ENCODE results near the gene TRIM34. TPM values are rescaled to one million over a fixed set of nuclear protein-coding genes. Genes with fewer than 3 reads are reported as not detected.

The TRIM34 gene
- total and polyA plus RNA-seq, 10 of the 15 experiments (the other 5 are each of a cell fraction or from before 2014, with no cell fraction given), result 16.7 to 51.4 (median 21.5) TPM

DNA sequence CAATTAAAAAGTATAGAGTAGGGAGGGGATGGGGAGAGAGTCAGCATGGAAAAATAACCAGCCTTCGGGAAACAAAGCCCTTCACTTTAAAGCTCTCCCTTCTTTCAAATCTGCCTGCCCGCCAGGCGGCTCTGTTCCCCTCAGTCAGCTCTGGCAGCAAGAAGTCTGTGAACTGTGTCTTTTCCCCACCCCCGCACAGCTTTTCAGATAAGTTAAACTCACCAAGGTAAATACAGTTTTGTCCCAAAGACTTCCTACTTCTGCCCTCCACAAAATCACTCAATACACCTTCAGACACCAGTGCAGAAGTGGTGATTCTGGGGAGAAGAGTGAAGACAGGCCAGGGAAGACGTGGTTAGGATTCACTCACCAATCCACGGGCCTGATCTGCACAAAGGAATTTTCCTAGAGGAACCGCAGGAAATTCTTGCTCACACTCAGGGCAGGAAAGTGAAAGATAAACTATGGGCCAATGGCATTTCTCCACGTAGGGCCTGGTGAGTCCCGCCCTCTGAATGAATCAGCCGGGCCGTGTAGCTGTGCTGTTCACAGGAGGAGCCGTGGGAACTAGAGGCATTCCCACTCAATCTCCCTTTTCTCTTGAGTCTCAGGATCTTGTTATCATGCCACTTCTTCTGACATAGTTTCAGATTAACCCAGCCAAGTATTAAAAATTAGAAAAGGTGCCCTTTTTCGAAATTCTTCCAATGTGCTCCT is 60.0 kb downstream of the TRIM34 start, which contains the start of gene TRIM5:
Gene TRIM5 (minus strand): TSS at position 429 of the 717 bp plus-strand sequence. CDS start 4,897 bp downstream, outside the sequence.
- FAIRE-seq, result peak; percentile 85
- POLR2A ChIA-PET, result interaction anchor here (0.6 to 2.9 kb wide), 15 partner anchors 9 to 88 kb away, joined by 3 to 28 read pairs (median 4); no protein-coding TSS in a partner anchor
- TF ChIP-seq ATF2 (IDR thresholded peaks at IDR 0.05; ENCODE audit: low read length), result 0 out of 2 replicates have a peak, but pooled peaks have one; percentile 12
- 0 out of 2 replicates have a peak, but pooled peaks have one; percentile 51 for TF ChIP-seq TCF7 (IDR thresholded peaks at IDR 0.05; ENCODE audit: borderline replicate concordance)
- TF ChIP-seq MEF2A (IDR thresholded peaks at IDR 0.05; ENCODE audit: insufficient read depth, low read depth, low read length), result peak; percentile 53; the same call in 1 of the 2 replicates
- TF ChIP-seq POLR2AphosphoS2 (IDR thresholded peaks at IDR 0.05; ENCODE audit: low read depth, low read length), result 0 out of 2 replicates have a peak, but pooled peaks have one; percentile 63
- peak; percentile 82; the same call in 1 of the 2 replicates for TF ChIP-seq ASH2L (IDR thresholded peaks at IDR 0.05; ENCODE audit: borderline replicate concordance, low read depth)
- peak; percentile 66 for TF ChIP-seq CREM (IDR thresholded peaks at IDR 0.05; ENCODE audit: low read depth)
- TF ChIP-seq ZNF274 (IDR thresholded peaks at IDR 0.05; ENCODE audit: insufficient read depth, insufficient read length), result no peak
- peak; percentile 74 to 78 (median 76) for TF ChIP-seq CTCF (IDR thresholded peaks at IDR 0.05 in 2 of 3, conservative IDR thresholded peaks at IDR 0.05 in 1 of 3; ENCODE audit: control insufficient read depth in 2 of 3, extremely low read depth in 1 of 3, insufficient read depth in 1 of 3, low read depth in 3 of 3, low read length in 3 of 3)
- peak; percentile 69; the same call in 1 of the 2 replicates for TF ChIP-seq ZNF207 (IDR thresholded peaks at IDR 0.05; ENCODE audit: borderline replicate concordance)
- peak; percentile 20; the same call in 1 of the 2 replicates for TF ChIP-seq PKNOX1 (IDR thresholded peaks at IDR 0.05)
- peak; percentile 83 for TF ChIP-seq RUNX3 (IDR thresholded peaks at IDR 0.05; ENCODE audit: low read length)
- peak; percentile 60; the same call in 1 of the 2 replicates for TF ChIP-seq POLR2A (IDR thresholded peaks at IDR 0.05; ENCODE audit: low read depth, low read length)
- no peak for TF ChIP-seq ELK1 (IDR thresholded peaks at IDR 0.05; ENCODE audit: low read depth, low read length)
- TF ChIP-seq NR2C1 (IDR thresholded peaks at IDR 0.05), result no peak

More for the DNA sequence above, 60.0 kb downstream of the TRIM34 start, which contains the start of gene TRIM5:
- ChIA-PET CTCF (interaction anchor here (0.6 to 4.3 kb wide), 33 partner anchors 9 to 209 kb away, joined by 3 to 37 read pairs (median 6); partner anchors contain the start of genes OR52N2, OR56B1 and TRIM34), SMC1A (ENCODE audit: uncharacterized antibody, unreplicated experiment) (interaction anchor here (0.6 to 3.8 kb wide), 26 partner anchors 10 to 206 kb away, joined by 3 to 52 read pairs (median 4); partner anchors contain the start of gene TRIM34), RAD21 (ENCODE audit: unreplicated experiment) (interaction anchor here (0.7 to 3.4 kb wide), 21 partner anchors 10 to 209 kb away, joined by 3 to 30 read pairs (median 8); partner anchors contain the start of genes OR52N2 and TRIM34)
- H3K4me2 ChIP-seq (ENCODE audit: control insufficient read depth, insufficient read depth), result peak within 1 kb of the TSS; percentile 77
- H4K20me1 ChIP-seq (ENCODE audit: control insufficient read depth, insufficient read depth), result no peaks in the 10 kb centered on the region; the same call in 1 of the 2 replicates
- in situ Hi-C loops (cut with MboI) (loop anchor here (25.0 kb wide), 2 partner anchors 1823 to 1827 kb away; partner anchors contain the start of genes PPFIBP2 and STIM1), intact Hi-C loops (cut with micrococcal nuclease; ENCODE audit: unreplicated experiment) (loop anchor here (1.0 to 2.0 kb wide), 2 partner anchors 60 to 123 kb away; partner anchors contain the start of genes OR52N2 and TRIM34)
- peaks cover 38% of the 10 kb centered on the region for H3K79me2 ChIP-seq (ENCODE audit: control insufficient read depth, insufficient read depth, low read length)
- ATAC-seq (peak; percentile 87), DNase-seq (ENCODE audit: low read depth, low spot score) (peak; percentile 86)
- H3K9ac ChIP-seq (ENCODE audit: control insufficient read depth, insufficient read depth, low read length), result peak within 1 kb of the TSS; percentile 78
- TSS peak; percentile 89 for BruUV-seq (replicated peaks)
- H3K4me3 ChIP-seq, result peak within 1 kb of the TSS; percentile 87
- H3K27ac ChIP-seq (ENCODE audit: control insufficient read depth, insufficient read depth), result peak within 1 kb of the TSS; percentile 94
- H3K4me1 ChIP-seq (ENCODE audit: control insufficient read depth, insufficient read depth, low read length), result peaks cover 8% of the 10 kb centered on the region
- peak within 1 kb of the TSS; percentile 86 for H2AFZ ChIP-seq (ENCODE audit: control insufficient read depth, low read depth, low read length)
- H3K36me3 ChIP-seq (ENCODE audit: control insufficient read depth in 2 of 2, insufficient read depth in 2 of 2, low read length in 1 of 2), result peaks cover 0 to 4% of the 10 kb centered on the region in 2 experiments; a peak in 2 of 4 replicates
- under 1% methylated on average over 13 of the region's 13 CpGs for WGBS (ENCODE audit: insufficient coverage, insufficient replicate concordance, low lambda C conversion rate, missing lambda C conversion rate)
- H3K9me3 ChIP-seq (replicated peaks; ENCODE audit: control insufficient read depth, insufficient read depth, low read length), result no peaks in the 10 kb centered on the region; the same call in 2 of the 3 replicates
- H3K27me3 ChIP-seq (replicated peaks in 1 of 2; ENCODE audit: control insufficient read depth in 2 of 2, insufficient read depth in 2 of 2, low read length in 1 of 2), result no peaks in the 10 kb centered on the region
